HG03045 (cell line): Measurements from ENCODE around the gene CA9.

ENCODE experiments used
- ATAC-seq: cut with Tn5 transposase; IDR thresholded peaks from one replicate; pipeline ENCODE4 v1.9.1; 2021; ENCODE audit warnings: mild to moderate bottlenecking, moderate library complexity; ENCODE audit not compliant: unreplicated experiment

The CA9 gene

GRCh38 chr9:35690614-35691333 is 17.0 kb downstream of the CA9 start:
- ATAC-seq, result no peak

- no peak for ATAC-seq
Measured at GRCh38 chr9:35691334-35691650, 17.6 kb downstream of the CA9 start.

GRCh38 chr9:35691757-35692301 is 18.1 kb downstream of the CA9 start:
- no peak for ATAC-seq

GRCh38 chr9:35695943-35696401 is 22.2 kb downstream of the CA9 start:
- no peak for ATAC-seq

GRCh38 chr9:35696520-35697215 is 22.9 kb downstream of the CA9 start:
- ATAC-seq, result peak; percentile 82

- no peak for ATAC-seq
Measured at GRCh38 chr9:35697486-35697885, 23.8 kb downstream of the CA9 start.

GRCh38 chr9:35698231-35698630 is 24.5 kb downstream of the CA9 start:
- no peak for ATAC-seq

- ATAC-seq, result no peak
Measured at GRCh38 chr9:35700031-35700430, 26.3 kb downstream of the CA9 start.

- no peak for ATAC-seq
Measured at GRCh38 chr9:35700942-35701341, 27.2 kb downstream of the CA9 start.

GRCh38 chr9:35702696-35703095 is 29.0 kb downstream of the CA9 start:
- no peak for ATAC-seq

GRCh38 chr9:35703906-35704672 is 30.4 kb downstream of the CA9 start:
- ATAC-seq, result no peak

- ATAC-seq, result no peak
Measured at GRCh38 chr9:35705372-35705771, 31.6 kb downstream of the CA9 start.

- ATAC-seq, result no peak
Measured at GRCh38 chr9:35705836-35706430, 32.2 kb downstream of the CA9 start.

- no peak for ATAC-seq
Measured at GRCh38 chr9:35706951-35707350, 33.2 kb downstream of the CA9 start.

- ATAC-seq, result no peak
Measured at GRCh38 chr9:35708146-35708545, 34.4 kb downstream of the CA9 start.

- ATAC-seq, result no peak
Measured at GRCh38 chr9:35710818-35711500, 37.2 kb downstream of the CA9 start.

GRCh38 chr9:35711501-35712428 is 38.0 kb downstream of the CA9 start:
- no peak for ATAC-seq

GRCh38 chr9:35712762-35713400 is 39.2 kb downstream of the CA9 start:
- no peak for ATAC-seq

GRCh38 chr9:35713578-35713977 is 39.9 kb downstream of the CA9 start:
- ATAC-seq, result no peak
